Brain microvascular endothelial cell (primary cell): ENCODE measurements around the gene TECTB.

Source experiments
- DNase-seq: peaks from one replicate; pipeline ENCODE4 v3.0.0-alpha.2; 2020
- H3K27ac ChIP-seq: fragments of 250-450 bp; sonication (Bioruptor Pico); 2 replicates; pipeline ENCODE4 v1.5.1; 2020; ENCODE audit warnings: mild to moderate bottlenecking, moderate library complexity
- H3K27me3 ChIP-seq: fragments of 250-450 bp; sonication (Bioruptor Pico); replicated peaks from 2 replicates; pipeline ENCODE4 v1.5.1; 2020; ENCODE audit warnings: mild to moderate bottlenecking
- H3K36me3 ChIP-seq: fragments of 250-450 bp; sonication (Bioruptor Pico); replicated peaks from 2 replicates; pipeline ENCODE4 v1.5.1; 2020; ENCODE audit warnings: mild to moderate bottlenecking
- H3K4me3 ChIP-seq: 2 replicates; pipeline ENCODE4 v1.5.1; 2011; ENCODE audit warnings: low read depth, mild to moderate bottlenecking, control low read depth, low read length, moderate library complexity
- in situ Hi-C: cut with HindIII; loops from 2 replicates; pipeline ENCODE4 v1.10.0; 2017; ENCODE audit warnings: low sequenced_read_pairs, low pct_ligation_motif_present
- TF ChIP-seq, protein P1 (sequence below): IDR thresholded peaks from 2 replicates; pipeline ENCODE4 v1.5.1; 2011; ENCODE audit warnings: low read depth, mild to moderate bottlenecking, moderate library complexity, low read length, control low read depth, inconsistent platforms; ENCODE audit errors: missing control alignments

Gene TECTB

DNA sequence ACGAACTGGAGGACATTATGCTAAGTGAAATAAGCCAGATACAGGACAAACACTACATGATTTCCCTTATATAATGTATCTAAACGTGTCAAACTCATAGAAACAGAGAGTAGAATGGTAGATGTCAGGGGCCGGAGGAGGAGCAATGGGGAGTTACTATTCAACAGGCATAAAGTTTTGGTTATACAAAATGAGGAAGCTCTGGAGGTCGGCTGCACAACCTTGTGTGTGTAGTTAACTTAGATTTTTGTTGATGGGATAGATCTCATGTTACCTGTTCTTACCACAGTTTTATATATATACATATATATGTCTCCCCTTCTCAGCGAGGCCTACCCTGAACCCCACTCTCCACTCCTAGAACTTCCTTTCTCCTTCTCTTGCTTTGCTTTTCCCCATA lies 22.4 kb upstream of the TECTB start:
- TF ChIP-seq, protein P1, sequence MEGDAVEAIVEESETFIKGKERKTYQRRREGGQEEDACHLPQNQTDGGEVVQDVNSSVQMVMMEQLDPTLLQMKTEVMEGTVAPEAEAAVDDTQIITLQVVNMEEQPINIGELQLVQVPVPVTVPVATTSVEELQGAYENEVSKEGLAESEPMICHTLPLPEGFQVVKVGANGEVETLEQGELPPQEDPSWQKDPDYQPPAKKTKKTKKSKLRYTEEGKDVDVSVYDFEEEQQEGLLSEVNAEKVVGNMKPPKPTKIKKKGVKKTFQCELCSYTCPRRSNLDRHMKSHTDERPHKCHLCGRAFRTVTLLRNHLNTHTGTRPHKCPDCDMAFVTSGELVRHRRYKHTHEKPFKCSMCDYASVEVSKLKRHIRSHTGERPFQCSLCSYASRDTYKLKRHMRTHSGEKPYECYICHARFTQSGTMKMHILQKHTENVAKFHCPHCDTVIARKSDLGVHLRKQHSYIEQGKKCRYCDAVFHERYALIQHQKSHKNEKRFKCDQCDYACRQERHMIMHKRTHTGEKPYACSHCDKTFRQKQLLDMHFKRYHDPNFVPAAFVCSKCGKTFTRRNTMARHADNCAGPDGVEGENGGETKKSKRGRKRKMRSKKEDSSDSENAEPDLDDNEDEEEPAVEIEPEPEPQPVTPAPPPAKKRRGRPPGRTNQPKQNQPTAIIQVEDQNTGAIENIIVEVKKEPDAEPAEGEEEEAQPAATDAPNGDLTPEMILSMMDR = no peak
- no peak overlapping the region for H3K4me3 ChIP-seq
- no peaks in the 10 kb centered on the region for H3K36me3 ChIP-seq
- H3K27me3 ChIP-seq = no peaks in the 10 kb centered on the region
- H3K27ac ChIP-seq = no peak overlapping the region
- no peak for DNase-seq
- in situ Hi-C loops = no loop called here

GRCh38 chr10:112261281-112261822 lies 21.8 kb upstream of the TECTB start:
- TF ChIP-seq, protein P1 = no peak
- in situ Hi-C loops = no loop called here
- H3K27ac ChIP-seq = no peak overlapping the region

GRCh38 chr10:112262546-112262945 lies 20.7 kb upstream of the TECTB start:
- no peaks in the 10 kb centered on the region for H3K27me3 ChIP-seq
- no peak for DNase-seq
- in situ Hi-C loops = no loop called here

More at GRCh38 chr10:112261281-112261822, 21.8 kb upstream of the TECTB start:
- Histone ChIP-seq H3K36me3 (no peaks in the 10 kb centered on the region), H3K27me3 (no peaks in the 10 kb centered on the region), H3K4me3 (no peak overlapping the region)
- DNase-seq = no peak

DNA sequence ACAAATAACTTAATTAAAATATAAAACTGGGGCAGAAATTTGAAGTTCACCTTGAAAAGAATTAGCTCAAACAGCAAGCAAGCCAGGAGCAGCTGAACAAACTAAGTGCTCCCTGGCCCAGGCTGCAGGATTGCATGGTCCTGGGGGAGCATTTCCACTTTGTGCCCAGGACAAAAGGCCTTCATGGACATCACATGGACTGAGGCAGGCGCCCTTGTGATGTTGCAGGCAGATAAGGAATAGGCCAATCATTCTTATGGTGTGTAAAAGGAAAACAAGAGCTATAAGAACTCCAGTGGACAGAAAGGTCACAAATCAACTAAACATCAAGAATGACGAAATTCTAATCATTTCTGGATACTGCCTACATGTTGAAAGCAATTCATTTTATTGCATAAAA lies 17.5 kb upstream of the TECTB start:
- TF ChIP-seq, protein P1 = no peak
- Histone ChIP-seq H3K4me3 (no peak overlapping the region), H3K27me3 (no peaks in the 10 kb centered on the region), H3K36me3 (no peaks in the 10 kb centered on the region), H3K27ac (no peak overlapping the region)
- DNase-seq = no peak
- in situ Hi-C loops = no loop called here

More at GRCh38 chr10:112262546-112262945, 20.7 kb upstream of the TECTB start:
- H3K36me3 ChIP-seq = no peaks in the 10 kb centered on the region
- H3K4me3 ChIP-seq = no peak overlapping the region
- H3K27ac ChIP-seq = no peak overlapping the region
- TF ChIP-seq, protein P1 = no peak

GRCh38 chr10:112269266-112269665 lies 13.9 kb upstream of the TECTB start:
- no peaks in the 10 kb centered on the region for H3K36me3 ChIP-seq
- in situ Hi-C loops = no loop called here
- no peak for DNase-seq
- TF ChIP-seq, protein P1 = no peak
- H3K27me3 ChIP-seq = no peaks in the 10 kb centered on the region
- no peak overlapping the region for H3K4me3 ChIP-seq
- H3K27ac ChIP-seq = no peak overlapping the region

DNA sequence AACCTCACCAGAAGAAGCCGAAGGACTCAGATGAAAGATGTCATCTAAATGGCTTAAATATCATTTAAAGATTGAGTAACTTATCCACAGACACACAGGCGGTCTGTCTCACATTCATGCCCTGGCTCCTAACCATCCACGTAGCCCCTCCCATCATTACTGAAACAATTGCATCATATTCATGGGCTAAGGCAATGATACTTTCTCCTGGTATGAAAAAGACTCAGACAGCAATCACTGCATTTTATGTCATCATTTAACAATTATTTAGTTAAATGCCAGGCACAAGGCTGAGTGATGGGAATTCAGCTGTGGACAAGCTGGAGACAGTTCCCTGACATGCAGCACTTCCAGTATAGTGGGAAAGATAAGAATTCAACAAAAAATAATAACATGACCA lies 11.2 kb upstream of the TECTB start:
- Histone ChIP-seq H3K27me3 (no peaks in the 10 kb centered on the region), H3K36me3 (no peaks in the 10 kb centered on the region), H3K4me3 (no peak overlapping the region), H3K27ac (no peak overlapping the region)
- TF ChIP-seq, protein P1 = no peak
- DNase-seq = peak; percentile 19
- in situ Hi-C loops = no loop called here
